HepG2 (cell line): ENCODE data around the gene KIF7. TPM values are rescaled to one million over a fixed set of nuclear protein-coding genes. Genes with fewer than 3 reads are reported as not detected.
A peak's percentile ranks its signal among the peaks of the same experiment; 100 is the strongest.

Experiments
- AFF4 ChIP-seq: sonication (generic); formaldehyde crosslinking; IDR thresholded peaks from 2 replicates; pipeline ENCODE4 v1.4.0; 2020; ENCODE audit warnings: missing genetic modification reagents
- AGO2 ChIP-seq: fragments of 200-400 bp; formaldehyde crosslinking; optimal IDR thresholded peaks from 2 replicates; pipeline ENCODE3; 2017; ENCODE audit warnings: mild to moderate bottlenecking, low read depth, low read length, moderate library complexity
- GFI1 ChIP-seq: sonication (generic); formaldehyde crosslinking; IDR thresholded peaks from 2 replicates; pipeline ENCODE4 v1.5.0; 2020; ENCODE audit warnings: missing genetic modification reagents, mild to moderate bottlenecking, borderline replicate concordance
- GZF1 ChIP-seq: sonication (generic); formaldehyde crosslinking; IDR thresholded peaks from 2 replicates; pipeline ENCODE4 v1.5.1; 2020; ENCODE audit warnings: mild to moderate bottlenecking, missing genetic modification reagents
- HMG20A ChIP-seq: IDR thresholded peaks from 2 replicates; pipeline ENCODE4 v1.6.1; 2016; ENCODE audit warnings: borderline replicate concordance
- HOXA5 ChIP-seq: sonication (generic); formaldehyde crosslinking; IDR thresholded peaks from 2 replicates; pipeline ENCODE4 v1.4.0; 2020; ENCODE audit warnings: missing genetic modification reagents
- KLF6 ChIP-seq: IDR thresholded peaks from 2 replicates; pipeline ENCODE4 v1.8.0; 2016; ENCODE audit warnings: missing biosample characterization, missing genetic modification reagents
- MAFF ChIP-seq: IDR thresholded peaks from 2 replicates; pipeline ENCODE4 v1.6.1; 2011; ENCODE audit warnings: low read depth, low read length, improper control_type of control experiment
- SIN3B ChIP-seq: fragments of 150-350 bp; IDR thresholded peaks from 2 replicates; pipeline ENCODE4 v1.6.1; 2014; ENCODE audit warnings: low read length
- ZNF709 ChIP-seq: sonication (generic); formaldehyde crosslinking; IDR thresholded peaks from 2 replicates; pipeline ENCODE4 v1.5.0; 2020; ENCODE audit warnings: mild to moderate bottlenecking, missing genetic modification reagents
- ZNF792 ChIP-seq: IDR thresholded peaks from 2 replicates; pipeline ENCODE4 v1.6.1; 2016
- polyA plus RNA-seq, 8 experiments: library from polyadenylated mRNA; depleted of rRNA in 3 of 8; stranded (reverse) in 7 of 8; unstranded in 1 of 8; fragments of >200 nt; fragmentation: Illumina TruSeq in 4 of 8; extraction: Trizol in 4 of 8; gene quantifications; 2 replicates each; pipeline versions ENCODE4 v1.2.1 to v1.2.3, GENCODE V29; 2011 to 2016; ENCODE audit warnings: low read depth in 4 of 8, missing spikeins in 1 of 8, mixed read lengths in 1 of 8; ENCODE audit not compliant: insufficient read depth in 1 of 8
- total RNA-seq, 5 experiments: library from RNA; depleted of rRNA; stranded (reverse); fragments of >200 nt; fragmentation: Illumina TruSeq; extraction: Trizol; gene quantifications; 2 replicates each; pipeline ENCODE4 v1.2.3, GENCODE V29; 2016; ENCODE audit warnings: low read depth in 1 of 5
- TF ChIP-seq, protein P1 (sequence below): sonication (generic); formaldehyde crosslinking; IDR thresholded peaks from 2 replicates; pipeline ENCODE4 v1.4.0; 2020; ENCODE audit warnings: missing genetic modification reagents, borderline replicate concordance

KIF7 gene
- total and polyA plus RNA-seq, 2 of the 13 experiments (the other 11 are each of a cell fraction or from before 2014, with no cell fraction given), result 1.5 to 6.2 TPM

- TF ChIP-seq HMG20A (peak; percentile 47), GFI1 (peak; percentile 85; the same call in 1 of the 2 replicates), ZNF709 (CRISPR knock-in tag) (0 out of 2 replicates have a peak, but pooled peaks have one; percentile 79), GZF1 (CRISPR knock-in tag) (no peak), AGO2 (no peak), ZNF792 (CRISPR knock-in tag) (no peak), AFF4 (CRISPR knock-in tag) (no peak), SIN3B (no peak), KLF6 (CRISPR knock-in tag) (no peak), HOXA5 (CRISPR knock-in tag) (no peak), MAFF (no peak)
- TF ChIP-seq, protein P1, sequence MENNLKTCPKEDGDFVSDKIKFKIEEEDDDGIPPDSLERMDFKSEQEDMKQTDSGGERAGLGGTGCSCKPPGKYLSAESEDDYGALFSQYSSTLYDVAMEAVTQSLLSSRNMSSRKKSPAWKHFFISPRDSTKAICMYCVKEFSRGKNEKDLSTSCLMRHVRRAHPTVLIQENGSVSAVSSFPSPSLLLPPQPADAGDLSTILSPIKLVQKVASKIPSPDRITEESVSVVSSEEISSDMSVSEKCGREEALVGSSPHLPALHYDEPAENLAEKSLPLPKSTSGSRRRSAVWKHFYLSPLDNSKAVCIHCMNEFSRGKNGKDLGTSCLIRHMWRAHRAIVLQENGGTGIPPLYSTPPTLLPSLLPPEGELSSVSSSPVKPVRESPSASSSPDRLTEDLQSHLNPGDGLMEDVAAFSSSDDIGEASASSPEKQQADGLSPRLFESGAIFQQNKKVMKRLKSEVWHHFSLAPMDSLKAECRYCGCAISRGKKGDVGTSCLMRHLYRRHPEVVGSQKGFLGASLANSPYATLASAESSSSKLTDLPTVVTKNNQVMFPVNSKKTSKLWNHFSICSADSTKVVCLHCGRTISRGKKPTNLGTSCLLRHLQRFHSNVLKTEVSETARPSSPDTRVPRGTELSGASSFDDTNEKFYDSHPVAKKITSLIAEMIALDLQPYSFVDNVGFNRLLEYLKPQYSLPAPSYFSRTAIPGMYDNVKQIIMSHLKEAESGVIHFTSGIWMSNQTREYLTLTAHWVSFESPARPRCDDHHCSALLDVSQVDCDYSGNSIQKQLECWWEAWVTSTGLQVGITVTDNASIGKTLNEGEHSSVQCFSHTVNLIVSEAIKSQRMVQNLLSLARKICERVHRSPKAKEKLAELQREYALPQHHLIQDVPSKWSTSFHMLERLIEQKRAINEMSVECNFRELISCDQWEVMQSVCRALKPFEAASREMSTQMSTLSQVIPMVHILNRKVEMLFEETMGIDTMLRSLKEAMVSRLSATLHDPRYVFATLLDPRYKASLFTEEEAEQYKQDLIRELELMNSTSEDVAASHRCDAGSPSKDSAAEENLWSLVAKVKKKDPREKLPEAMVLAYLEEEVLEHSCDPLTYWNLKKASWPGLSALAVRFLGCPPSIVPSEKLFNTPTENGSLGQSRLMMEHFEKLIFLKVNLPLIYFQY (CRISPR knock-in tag), result peak; percentile 77; the same call in 1 of the 2 replicates
- TF ChIP-seq, all 625 proteins: peak for 105
Measured at GRCh38 chr15:89680282-89680873, 25.1 kb upstream of the KIF7 start (continued).
